ENCODE results near the gene ZNF19.

- no peak for TF ChIP-seq POLR2A (IDR thresholded peaks at IDR 0.05)
- TF ChIP-seq CTCF (IDR thresholded peaks at IDR 0.05), result no peak
- TF ChIP-seq POLR2AphosphoS5 (IDR thresholded peaks at IDR 0.05), result no peak
These were observed 45.4 kb downstream of the ZNF19 start for GRCh38 chr16:71443714-71444113.

Data from upper lobe of left lung (tissue), 4 donors.